Measurements from ENCODE around the gene PMAIP1. TPM values are rescaled to one million over a fixed set of nuclear protein-coding genes. Genes with fewer than 3 reads are reported as not detected.

The PMAIP1 gene
- total and polyA plus RNA-seq, 7 experiments from 2014 or later: 1.5 to 95.1 (median 6.6) TPM

DNA sequence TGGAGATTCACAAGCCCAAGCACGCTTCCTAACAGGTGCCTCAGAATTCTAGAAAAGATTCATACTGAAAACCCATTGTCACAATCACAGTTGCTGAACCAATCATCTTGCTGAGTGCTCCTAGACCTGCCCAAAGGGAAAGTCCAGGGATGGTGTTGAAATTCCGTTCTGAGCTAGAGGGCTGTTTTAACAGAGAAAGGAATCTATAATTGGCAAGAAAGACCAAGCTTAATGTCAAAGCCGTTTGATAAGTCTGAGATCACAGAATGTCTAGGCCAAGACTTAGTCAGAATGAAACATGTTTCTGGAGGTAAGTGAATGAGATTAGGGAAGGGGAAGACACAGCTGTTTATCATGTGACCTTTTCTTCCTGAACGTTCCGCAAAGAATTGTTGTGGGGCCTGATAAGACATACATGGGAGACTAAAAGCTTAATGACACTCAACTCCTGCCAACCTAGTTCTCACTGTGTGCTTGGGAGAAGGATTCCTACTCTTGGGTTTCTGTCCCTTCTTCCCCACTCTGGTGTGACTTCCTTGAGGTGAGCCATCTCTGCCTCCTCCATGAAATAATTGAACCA is 27.5 kb downstream of the PMAIP1 start:
- intact Hi-C loops (cut with micrococcal nuclease): no loop called here

DNA sequence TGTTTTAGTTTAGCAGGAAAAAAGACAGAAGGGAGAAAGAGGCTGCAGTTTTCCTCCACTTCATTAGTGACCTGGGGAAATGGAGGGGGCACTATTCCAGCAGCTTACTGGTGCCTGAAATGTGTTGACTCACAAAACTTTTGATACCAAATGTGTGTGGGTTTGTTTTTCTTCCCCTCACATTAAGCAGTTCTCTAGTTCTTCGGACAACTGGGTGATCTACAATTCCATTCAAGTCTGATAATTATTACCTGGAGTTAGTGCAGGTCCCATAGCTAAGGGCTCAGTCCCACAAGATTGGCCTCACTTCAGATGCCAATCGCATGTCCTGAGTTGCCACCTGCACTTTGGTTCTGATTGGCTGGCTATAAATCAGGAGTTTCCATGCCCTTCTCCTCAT is 28.4 kb downstream of the PMAIP1 start:
- DNase-seq (no peak), ATAC-seq (no peak)
- Mint-ChIP-seq H3K9me3 (no peaks in the 10 kb centered on the region), H3K4me3 (no peak overlapping the region), H3K36me3 (peaks cover 0 to 2% (median 0%) of the 10 kb centered on the region in 5 donors), H3K27ac (no peak overlapping the region), H3K4me1 (peaks cover 0 to 36% (median 0%) of the 10 kb centered on the region in 7 donors), H3K27me3 (peaks cover 0 to 4% (median 0%) of the 10 kb centered on the region in 5 donors)
- intact Hi-C loops (cut with micrococcal nuclease): no loop called here
- H3K36me3 ChIP-seq (ENCODE audit: control insufficient read depth in 2 of 3, insufficient read depth in 3 of 3, low read length in 3 of 3): no peaks in the 10 kb centered on the region
- POLR2A ChIA-PET: no interaction called here
- no peak overlapping the region for H3K27ac ChIP-seq (ENCODE audit: low read depth, low read length)
- H3K27me3 ChIP-seq (ENCODE audit: control insufficient read depth in 2 of 2, insufficient read depth in 2 of 2, low read length in 2 of 2): no peaks in the 10 kb centered on the region
- H3K4me1 ChIP-seq (ENCODE audit: control insufficient read depth in 2 of 2, insufficient read depth in 2 of 2, low read length in 2 of 2): no peaks in the 10 kb centered on the region
- CTCF ChIA-PET: no interaction called here
- H3K4me3 ChIP-seq (ENCODE audit: low read length): no peak overlapping the region
- no peaks in the 10 kb centered on the region for H3K9me3 ChIP-seq (ENCODE audit: control insufficient read depth in 2 of 3, low read length in 3 of 3)

More for the DNA sequence above, 27.5 kb downstream of the PMAIP1 start:
- ChIA-PET POLR2A (no interaction called here), CTCF (no interaction called here)
- DNase-seq: peak in 1 of 9 donors; percentile 38
- Histone ChIP-seq H3K36me3 (ENCODE audit: control insufficient read depth in 2 of 3, insufficient read depth in 3 of 3, low read length in 3 of 3) (no peaks in the 10 kb centered on the region), H3K4me3 (ENCODE audit: low read length) (no peak overlapping the region), H3K27me3 (ENCODE audit: control insufficient read depth in 2 of 2, insufficient read depth in 2 of 2, low read length in 2 of 2) (no peaks in the 10 kb centered on the region), H3K4me1 (ENCODE audit: control insufficient read depth in 2 of 2, insufficient read depth in 2 of 2, low read length in 2 of 2) (no peaks in the 10 kb centered on the region), H3K27ac (ENCODE audit: low read depth, low read length) (no peak overlapping the region), H3K9me3 (ENCODE audit: control insufficient read depth in 2 of 3, low read length in 3 of 3) (no peaks in the 10 kb centered on the region)
- Mint-ChIP-seq H3K4me1 (peaks cover 0 to 37% (median 0%) of the 10 kb centered on the region in 7 donors), H3K4me3 (peak overlapping the region in 1 of 10 donors; percentile 35), H3K36me3 (peaks cover 0 to 2% (median 0%) of the 10 kb centered on the region in 5 donors), H3K27ac (peak overlapping the region in 2 of 9 donors; percentile 13 to 35), H3K9me3 (no peaks in the 10 kb centered on the region), H3K27me3 (peaks cover 0 to 4% (median 0%) of the 10 kb centered on the region in 5 donors)
- ATAC-seq: peak; percentile 26

DNA sequence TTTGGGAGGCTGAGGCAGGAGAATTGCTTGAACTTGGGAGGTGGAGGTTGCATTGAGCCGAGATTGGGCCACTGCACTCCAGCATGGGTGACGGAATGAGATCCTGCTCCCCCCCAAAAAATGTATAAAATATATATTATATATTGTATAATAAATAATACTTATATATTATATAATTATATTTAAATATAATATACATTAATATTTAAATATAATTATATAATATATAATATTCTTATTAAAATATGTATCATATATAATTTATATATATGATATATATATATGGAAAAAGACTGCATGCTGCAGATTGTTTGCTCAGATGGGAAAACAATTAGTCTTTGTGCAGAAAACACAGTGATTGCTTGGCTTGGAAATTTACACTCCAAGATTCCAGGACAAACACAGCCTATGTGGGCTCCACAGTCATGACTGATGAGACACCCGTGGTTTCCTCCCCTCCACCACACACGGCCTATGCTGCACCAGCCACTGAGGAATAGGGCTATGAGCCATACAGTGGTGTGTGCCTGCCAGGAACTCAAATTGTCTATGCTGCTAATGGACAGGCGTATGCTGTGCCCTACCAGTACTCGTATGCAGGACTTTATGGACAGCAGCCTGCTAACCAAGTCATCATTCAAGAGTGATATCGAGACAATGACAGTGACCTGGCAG is 30.0 kb downstream of the PMAIP1 start:
- H3K4me1 Mint-ChIP-seq: peaks cover 0 to 31% (median 0%) of the 10 kb centered on the region in 7 donors
- ATAC-seq (no peak), DNase-seq (no peak)
- no peak overlapping the region for H3K4me3 Mint-ChIP-seq
- POLR2A ChIA-PET: no interaction called here
- no peaks in the 10 kb centered on the region for H3K9me3 Mint-ChIP-seq
- CTCF ChIA-PET: no interaction called here
- no peak overlapping the region for H3K27ac Mint-ChIP-seq
- Histone ChIP-seq H3K27me3 (ENCODE audit: control insufficient read depth in 2 of 2, insufficient read depth in 2 of 2, low read length in 2 of 2) (no peaks in the 10 kb centered on the region), H3K27ac (ENCODE audit: low read depth, low read length) (no peak overlapping the region), H3K36me3 (ENCODE audit: control insufficient read depth in 2 of 3, insufficient read depth in 3 of 3, low read length in 3 of 3) (no peaks in the 10 kb centered on the region), H3K9me3 (ENCODE audit: control insufficient read depth in 2 of 3, low read length in 3 of 3) (no peaks in the 10 kb centered on the region), H3K4me3 (ENCODE audit: low read length) (no peak overlapping the region), H3K4me1 (ENCODE audit: control insufficient read depth in 2 of 2, insufficient read depth in 2 of 2, low read length in 2 of 2) (no peaks in the 10 kb centered on the region)
- intact Hi-C loops (cut with micrococcal nuclease): no loop called here
- H3K36me3 Mint-ChIP-seq: peaks cover 0 to 2% (median 0%) of the 10 kb centered on the region in 5 donors
- H3K27me3 Mint-ChIP-seq: peaks cover 0 to 8% (median 3%) of the 10 kb centered on the region in 5 donors

DNA sequence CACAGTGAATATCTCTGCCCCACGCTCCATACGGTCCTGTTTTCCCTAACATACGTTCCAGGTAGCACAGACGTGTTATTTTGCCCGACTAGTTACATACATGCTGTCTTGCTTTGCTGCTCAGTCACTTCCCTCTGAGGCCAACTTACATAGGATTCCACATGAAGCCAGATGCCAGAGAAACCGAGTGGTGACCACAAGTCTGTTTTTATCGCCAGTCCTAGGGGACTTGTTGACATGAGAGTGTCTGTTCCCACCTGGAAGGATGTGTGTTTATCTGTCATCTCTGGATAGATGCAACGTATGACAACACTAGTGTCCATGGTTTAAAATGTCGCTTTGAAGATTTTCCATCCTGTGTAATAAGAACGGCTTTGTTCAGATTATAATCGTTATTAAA is 32.6 kb downstream of the PMAIP1 start:
- H3K27ac Mint-ChIP-seq: no peak overlapping the region
- H3K9me3 Mint-ChIP-seq: no peaks in the 10 kb centered on the region
- H3K4me3 ChIP-seq (ENCODE audit: low read length): no peak overlapping the region
- ATAC-seq (no peak), DNase-seq (no peak)
- no peaks in the 10 kb centered on the region for H3K4me1 ChIP-seq (ENCODE audit: control insufficient read depth in 2 of 2, insufficient read depth in 2 of 2, low read length in 2 of 2)
- H3K9me3 ChIP-seq (ENCODE audit: control insufficient read depth in 2 of 3, low read length in 3 of 3): no peaks in the 10 kb centered on the region
- H3K36me3 Mint-ChIP-seq: no peaks in the 10 kb centered on the region
- intact Hi-C loops (cut with micrococcal nuclease): no loop called here
- H3K36me3 ChIP-seq (ENCODE audit: control insufficient read depth in 2 of 3, insufficient read depth in 3 of 3, low read length in 3 of 3): no peaks in the 10 kb centered on the region
- H3K27me3 ChIP-seq (ENCODE audit: control insufficient read depth in 2 of 2, insufficient read depth in 2 of 2, low read length in 2 of 2): no peaks in the 10 kb centered on the region
- H3K27me3 Mint-ChIP-seq: peaks cover 0 to 8% (median 3%) of the 10 kb centered on the region in 5 donors
- peaks cover 0 to 14% (median 0%) of the 10 kb centered on the region in 7 donors for H3K4me1 Mint-ChIP-seq
- ChIA-PET POLR2A (no interaction called here), CTCF (no interaction called here)
- no peak overlapping the region for H3K4me3 Mint-ChIP-seq
- no peak overlapping the region for H3K27ac ChIP-seq (ENCODE audit: low read depth, low read length)

DNA sequence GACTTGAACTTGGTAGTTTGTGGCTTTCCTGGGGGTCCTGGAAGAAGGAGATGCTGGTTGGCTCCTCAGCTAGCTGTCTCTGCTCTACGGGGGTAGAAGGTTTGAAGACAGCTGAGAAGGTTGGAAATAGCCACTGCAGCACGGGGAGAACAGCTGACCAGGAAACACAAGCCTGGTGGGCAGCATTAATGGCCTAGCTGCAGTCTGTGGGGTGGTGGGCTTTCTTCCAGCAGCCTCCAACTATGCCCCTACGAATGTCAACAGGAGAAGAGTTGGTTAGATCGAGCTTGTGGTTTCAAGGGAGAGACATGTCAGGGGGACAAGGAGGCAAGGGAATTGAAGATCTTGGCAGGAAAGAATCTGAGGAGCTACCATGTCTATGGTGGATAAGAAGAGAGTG is 38.9 kb downstream of the PMAIP1 start:
- Histone ChIP-seq H3K27me3 (ENCODE audit: control insufficient read depth in 2 of 2, insufficient read depth in 2 of 2, low read length in 2 of 2) (no peaks in the 10 kb centered on the region), H3K4me1 (ENCODE audit: control insufficient read depth in 2 of 2, insufficient read depth in 2 of 2, low read length in 2 of 2) (no peaks in the 10 kb centered on the region), H3K9me3 (ENCODE audit: control insufficient read depth in 2 of 3, low read length in 3 of 3) (no peaks in the 10 kb centered on the region), H3K27ac (ENCODE audit: low read depth, low read length) (no peak overlapping the region), H3K36me3 (ENCODE audit: control insufficient read depth in 2 of 3, insufficient read depth in 3 of 3, low read length in 3 of 3) (no peaks in the 10 kb centered on the region), H3K4me3 (ENCODE audit: low read length) (no peak overlapping the region)
- peaks cover 0 to 2% (median 0%) of the 10 kb centered on the region in 5 donors for H3K36me3 Mint-ChIP-seq
- CTCF ChIA-PET: no interaction called here
- no peak overlapping the region for H3K4me3 Mint-ChIP-seq
- H3K4me1 Mint-ChIP-seq: peaks cover 0 to 5% (median 0%) of the 10 kb centered on the region in 7 donors
- H3K27ac Mint-ChIP-seq: no peak overlapping the region
- ATAC-seq (no peak), DNase-seq (no peak)
- peaks cover 0 to under 1% (median 0%) of the 10 kb centered on the region in 5 donors for H3K27me3 Mint-ChIP-seq
- no peaks in the 10 kb centered on the region for H3K9me3 Mint-ChIP-seq
- POLR2A ChIA-PET: no interaction called here
- intact Hi-C loops (cut with micrococcal nuclease): no loop called here

DNA sequence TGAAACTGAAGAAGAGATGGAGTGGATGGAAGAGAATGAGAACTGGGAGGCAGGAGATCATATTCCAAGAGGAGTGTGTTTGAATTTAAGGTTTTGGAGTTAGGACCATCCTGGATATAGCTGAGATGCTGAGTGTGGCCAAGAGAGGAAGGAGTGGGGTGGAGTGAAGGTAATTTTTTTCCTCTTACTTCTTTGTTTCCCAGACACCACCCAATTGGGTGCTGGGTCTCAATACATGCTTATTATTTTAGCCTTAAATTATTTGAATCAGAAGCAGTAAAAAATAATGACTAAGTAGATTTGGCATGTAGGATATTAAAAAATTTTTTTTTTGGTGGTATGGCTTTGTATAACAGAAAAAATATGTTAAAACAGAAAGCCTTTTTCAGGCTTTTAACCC is 39.3 kb downstream of the PMAIP1 start:
- Mint-ChIP-seq H3K27ac (no peak overlapping the region), H3K4me1 (peaks cover 0 to 5% (median 0%) of the 10 kb centered on the region in 7 donors), H3K27me3 (no peaks in the 10 kb centered on the region), H3K4me3 (no peak overlapping the region), H3K36me3 (peaks cover 0 to 2% (median 0%) of the 10 kb centered on the region in 5 donors), H3K9me3 (no peaks in the 10 kb centered on the region)
- no peak overlapping the region for H3K4me3 ChIP-seq (ENCODE audit: low read length)
- CTCF ChIA-PET: no interaction called here
- no peak overlapping the region for H3K27ac ChIP-seq (ENCODE audit: low read depth, low read length)
- no peak for DNase-seq
- ATAC-seq: no peak
- H3K36me3 ChIP-seq (ENCODE audit: control insufficient read depth in 2 of 3, insufficient read depth in 3 of 3, low read length in 3 of 3): no peaks in the 10 kb centered on the region
- H3K27me3 ChIP-seq (ENCODE audit: control insufficient read depth in 2 of 2, insufficient read depth in 2 of 2, low read length in 2 of 2): no peaks in the 10 kb centered on the region
- POLR2A ChIA-PET: no interaction called here
- no peaks in the 10 kb centered on the region for H3K4me1 ChIP-seq (ENCODE audit: control insufficient read depth in 2 of 2, insufficient read depth in 2 of 2, low read length in 2 of 2)
- no peaks in the 10 kb centered on the region for H3K9me3 ChIP-seq (ENCODE audit: control insufficient read depth in 2 of 3, low read length in 3 of 3)
- intact Hi-C loops (cut with micrococcal nuclease): no loop called here

DNA sequence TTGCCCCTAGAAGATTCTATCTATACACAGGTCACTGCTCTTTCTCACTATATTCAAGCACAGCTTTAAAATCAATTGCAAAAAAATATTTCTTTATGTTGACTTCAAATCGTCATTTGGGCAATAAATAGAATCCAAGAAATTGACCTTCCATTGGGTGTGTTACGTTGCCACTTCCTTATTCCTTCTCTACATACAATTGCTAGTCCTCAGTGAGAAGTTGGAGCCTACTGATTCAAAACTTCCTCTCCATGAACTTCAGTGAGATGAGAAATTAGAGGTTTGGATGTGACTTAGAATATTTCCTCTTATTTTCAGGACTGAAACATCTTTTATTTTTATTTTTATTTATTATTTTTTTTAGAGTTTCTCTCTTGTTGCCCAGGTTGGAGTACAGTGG is 40.3 kb downstream of the PMAIP1 start:
- ChIA-PET POLR2A (no interaction called here), CTCF (no interaction called here)
- no peak overlapping the region for H3K4me3 Mint-ChIP-seq
- peaks cover 0 to 2% (median 0%) of the 10 kb centered on the region in 5 donors for H3K36me3 Mint-ChIP-seq
- Histone ChIP-seq H3K27me3 (ENCODE audit: control insufficient read depth in 2 of 2, insufficient read depth in 2 of 2, low read length in 2 of 2) (no peaks in the 10 kb centered on the region), H3K4me1 (ENCODE audit: control insufficient read depth in 2 of 2, insufficient read depth in 2 of 2, low read length in 2 of 2) (no peaks in the 10 kb centered on the region), H3K27ac (ENCODE audit: low read depth, low read length) (no peak overlapping the region), H3K9me3 (ENCODE audit: control insufficient read depth in 2 of 3, low read length in 3 of 3) (no peaks in the 10 kb centered on the region), H3K4me3 (ENCODE audit: low read length) (no peak overlapping the region), H3K36me3 (ENCODE audit: control insufficient read depth in 2 of 3, insufficient read depth in 3 of 3, low read length in 3 of 3) (no peaks in the 10 kb centered on the region)
- ATAC-seq (no peak), DNase-seq (no peak)
- peaks cover 0 to 2% (median 0%) of the 10 kb centered on the region in 5 donors for H3K27me3 Mint-ChIP-seq
- H3K27ac Mint-ChIP-seq: no peak overlapping the region
- H3K9me3 Mint-ChIP-seq: no peaks in the 10 kb centered on the region
- intact Hi-C loops (cut with micrococcal nuclease): no loop called here
- peaks cover 0 to 5% (median 0%) of the 10 kb centered on the region in 7 donors for H3K4me1 Mint-ChIP-seq

Measured in naive thymus-derived CD4-positive, alpha-beta T cell (primary cell).